ENCODE data around the gene DCAF15.

Gene DCAF15, protein sequence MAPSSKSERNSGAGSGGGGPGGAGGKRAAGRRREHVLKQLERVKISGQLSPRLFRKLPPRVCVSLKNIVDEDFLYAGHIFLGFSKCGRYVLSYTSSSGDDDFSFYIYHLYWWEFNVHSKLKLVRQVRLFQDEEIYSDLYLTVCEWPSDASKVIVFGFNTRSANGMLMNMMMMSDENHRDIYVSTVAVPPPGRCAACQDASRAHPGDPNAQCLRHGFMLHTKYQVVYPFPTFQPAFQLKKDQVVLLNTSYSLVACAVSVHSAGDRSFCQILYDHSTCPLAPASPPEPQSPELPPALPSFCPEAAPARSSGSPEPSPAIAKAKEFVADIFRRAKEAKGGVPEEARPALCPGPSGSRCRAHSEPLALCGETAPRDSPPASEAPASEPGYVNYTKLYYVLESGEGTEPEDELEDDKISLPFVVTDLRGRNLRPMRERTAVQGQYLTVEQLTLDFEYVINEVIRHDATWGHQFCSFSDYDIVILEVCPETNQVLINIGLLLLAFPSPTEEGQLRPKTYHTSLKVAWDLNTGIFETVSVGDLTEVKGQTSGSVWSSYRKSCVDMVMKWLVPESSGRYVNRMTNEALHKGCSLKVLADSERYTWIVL

DNA sequence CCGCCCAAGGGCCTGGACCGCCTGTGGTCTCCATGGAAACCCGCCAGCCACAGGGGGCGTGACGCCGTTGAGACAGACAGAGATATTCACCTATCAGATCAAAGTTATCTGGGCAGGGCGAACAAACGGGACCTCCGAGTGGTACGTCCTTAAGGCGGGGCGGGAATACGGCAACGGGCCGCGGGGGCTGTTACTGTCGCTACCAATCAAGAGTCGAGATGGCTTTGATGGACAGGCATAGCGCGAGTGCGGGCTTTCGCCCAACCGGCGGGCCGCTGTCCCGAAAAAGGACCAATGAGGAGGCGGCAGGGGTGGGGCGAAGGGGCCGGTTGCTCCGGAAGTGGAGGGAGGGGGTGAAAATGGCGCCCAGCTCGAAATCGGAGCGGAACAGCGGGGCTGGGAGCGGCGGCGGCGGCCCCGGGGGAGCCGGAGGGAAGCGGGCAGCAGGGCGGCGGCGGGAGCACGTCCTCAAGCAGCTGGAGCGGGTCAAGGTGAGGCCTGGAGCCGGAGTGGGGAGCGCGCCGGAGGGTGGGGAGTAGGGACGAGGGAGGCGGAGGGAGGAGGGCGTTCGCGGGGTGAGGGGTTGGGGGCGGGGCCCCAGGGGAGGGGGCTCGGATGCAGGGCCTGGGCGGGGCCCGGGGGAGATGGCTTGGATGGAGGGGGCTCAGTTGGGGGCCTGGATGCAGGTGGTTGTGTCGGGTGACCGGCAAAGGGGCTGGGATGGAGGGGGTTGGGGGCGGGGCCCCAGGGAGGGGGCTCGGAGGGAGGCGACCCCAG is at the start of gene DCAF15:
DCAF15 (plus strand) TSS at position 356 of the 777 bp plus-strand sequence; CDS start at position 360, 4 bp downstream.
- in situ Hi-C loops (cut with HindIII; ENCODE audit: low sequenced_read_pairs) = no loop called here
- peak within 1 kb of the TSS; percentile 67 for H3K4me3 ChIP-seq (ENCODE audit: low read depth, low read length)
- TF ChIP-seq, protein P1, sequence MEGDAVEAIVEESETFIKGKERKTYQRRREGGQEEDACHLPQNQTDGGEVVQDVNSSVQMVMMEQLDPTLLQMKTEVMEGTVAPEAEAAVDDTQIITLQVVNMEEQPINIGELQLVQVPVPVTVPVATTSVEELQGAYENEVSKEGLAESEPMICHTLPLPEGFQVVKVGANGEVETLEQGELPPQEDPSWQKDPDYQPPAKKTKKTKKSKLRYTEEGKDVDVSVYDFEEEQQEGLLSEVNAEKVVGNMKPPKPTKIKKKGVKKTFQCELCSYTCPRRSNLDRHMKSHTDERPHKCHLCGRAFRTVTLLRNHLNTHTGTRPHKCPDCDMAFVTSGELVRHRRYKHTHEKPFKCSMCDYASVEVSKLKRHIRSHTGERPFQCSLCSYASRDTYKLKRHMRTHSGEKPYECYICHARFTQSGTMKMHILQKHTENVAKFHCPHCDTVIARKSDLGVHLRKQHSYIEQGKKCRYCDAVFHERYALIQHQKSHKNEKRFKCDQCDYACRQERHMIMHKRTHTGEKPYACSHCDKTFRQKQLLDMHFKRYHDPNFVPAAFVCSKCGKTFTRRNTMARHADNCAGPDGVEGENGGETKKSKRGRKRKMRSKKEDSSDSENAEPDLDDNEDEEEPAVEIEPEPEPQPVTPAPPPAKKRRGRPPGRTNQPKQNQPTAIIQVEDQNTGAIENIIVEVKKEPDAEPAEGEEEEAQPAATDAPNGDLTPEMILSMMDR (IDR thresholded peaks at IDR 0.05; ENCODE audit: low read depth, low read length, missing control alignments) = no peak
- peak; percentile 99 for DNase-seq (ENCODE audit: low read depth)

DNA sequence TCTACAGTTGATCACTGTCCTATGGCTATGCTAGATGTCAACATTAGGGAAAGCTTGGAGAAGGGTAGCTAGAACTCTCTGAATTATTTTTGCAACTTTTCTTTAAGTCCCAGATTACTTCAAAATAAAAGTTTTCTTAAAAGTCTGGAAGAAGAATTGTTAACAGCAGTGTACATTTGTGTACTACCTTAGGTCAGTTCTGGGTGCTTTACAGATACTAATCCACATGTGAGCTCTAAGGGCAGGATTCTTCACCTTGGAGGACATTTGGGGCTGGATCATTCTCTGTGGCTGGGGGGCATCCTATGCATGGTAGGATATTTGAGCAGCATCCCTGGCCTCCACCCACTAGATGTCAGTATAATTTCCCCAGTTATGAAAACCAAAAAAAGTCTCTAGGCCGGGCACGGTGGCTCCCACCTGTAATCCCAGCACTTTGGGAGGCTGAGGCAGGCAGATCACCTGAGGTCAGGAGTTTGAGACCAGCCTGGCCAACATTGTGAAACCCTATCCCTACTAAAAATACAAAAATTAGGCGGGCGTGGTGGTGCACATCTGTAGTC is 49.2 kb upstream of the DCAF15 start:
- TF ChIP-seq, protein P1 (IDR thresholded peaks at IDR 0.05; ENCODE audit: low read depth, low read length, missing control alignments) = peak; percentile 28
- H3K4me3 ChIP-seq (ENCODE audit: low read depth, low read length) = no peak overlapping the region
- in situ Hi-C loops (cut with HindIII; ENCODE audit: low sequenced_read_pairs) = no loop called here
- DNase-seq (ENCODE audit: low read depth) = no peak

DNA sequence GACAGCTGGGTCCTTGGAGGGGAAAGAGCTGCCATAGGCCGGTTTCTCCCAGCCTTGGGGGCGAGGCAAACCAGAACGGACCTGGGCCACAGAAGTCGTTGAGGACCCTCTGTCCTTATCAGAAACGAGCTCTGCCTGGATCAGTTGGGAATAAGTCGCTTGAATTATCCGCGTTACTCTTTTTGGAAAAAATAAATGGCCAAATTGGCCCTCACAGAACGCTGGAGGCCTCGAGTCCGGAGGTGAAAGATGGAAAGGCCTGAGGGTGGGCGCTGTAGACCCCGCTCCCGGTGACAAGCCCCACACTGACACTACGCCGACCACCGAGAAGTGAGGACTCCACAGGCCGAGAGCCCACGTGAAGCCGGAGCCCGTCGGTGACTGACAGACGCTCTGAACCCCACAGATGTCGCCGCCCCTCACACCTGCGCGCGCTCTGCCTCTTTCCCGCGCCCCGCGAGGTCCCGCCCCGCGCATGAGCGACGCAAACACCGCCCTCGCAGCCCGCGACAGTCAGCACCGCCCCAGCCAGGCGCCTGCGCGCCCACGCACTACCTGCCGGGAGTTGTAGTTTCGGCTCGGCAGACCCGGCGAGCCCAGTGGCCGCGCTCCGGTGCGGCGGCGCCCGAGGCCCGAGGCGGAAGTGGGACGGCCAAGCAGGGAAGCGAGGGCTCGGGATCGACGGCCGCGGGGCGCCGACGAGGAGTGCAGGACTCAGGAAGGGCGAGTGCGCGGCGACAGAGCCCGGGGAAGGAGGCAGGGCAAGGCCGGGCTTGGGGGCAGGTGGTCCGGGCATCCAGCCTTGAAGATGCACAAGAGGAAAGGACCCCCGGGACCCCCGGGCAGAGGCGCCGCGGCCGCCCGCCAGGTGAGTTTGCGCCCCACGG is 46.4 kb upstream of the DCAF15 start, which contains the start of the genes BRME1 and CC2D1A:
BRME1 (minus strand) TSS at position 484 of the 887 bp plus-strand sequence. CDS start 1,225 bp downstream, outside the sequence.
CC2D1A (plus strand) TSS at position 568 of the 887 bp plus-strand sequence; CDS start at position 809, 241 bp downstream.
- peak; percentile 33 for DNase-seq (ENCODE audit: low read depth)
- peak within 1 kb of the TSS; percentile 81 for H3K4me3 ChIP-seq (ENCODE audit: low read depth, low read length)
- in situ Hi-C loops (cut with HindIII; ENCODE audit: low sequenced_read_pairs) = no loop called here
- TF ChIP-seq, protein P1 (IDR thresholded peaks at IDR 0.05; ENCODE audit: low read depth, low read length, missing control alignments) = peak; percentile 3

DNA sequence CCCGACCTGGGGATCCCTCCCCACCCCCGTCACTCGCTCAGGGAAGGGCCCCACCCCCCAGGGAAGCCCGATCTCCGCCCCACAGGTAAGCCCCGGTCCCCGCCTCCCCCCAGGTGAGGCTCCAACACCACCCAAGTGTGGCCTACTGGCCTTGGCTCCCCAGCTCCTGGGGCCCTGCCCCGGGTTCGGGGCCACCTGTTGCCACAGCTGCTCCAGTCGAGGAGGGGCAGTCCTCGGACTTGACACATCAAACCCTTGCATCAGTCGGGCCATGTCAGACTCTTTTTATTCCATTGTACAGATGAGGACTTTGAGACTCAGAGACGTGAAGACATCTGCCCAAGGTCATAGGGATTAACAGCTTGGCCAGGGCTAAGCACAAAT is 45.8 kb upstream of the DCAF15 start:
- H3K4me3 ChIP-seq (ENCODE audit: low read depth, low read length) = peak overlapping the region; percentile 81
- in situ Hi-C loops (cut with HindIII; ENCODE audit: low sequenced_read_pairs) = no loop called here
- DNase-seq (ENCODE audit: low read depth) = no peak
- TF ChIP-seq, protein P1 (IDR thresholded peaks at IDR 0.05; ENCODE audit: low read depth, low read length, missing control alignments) = no peak

DNA sequence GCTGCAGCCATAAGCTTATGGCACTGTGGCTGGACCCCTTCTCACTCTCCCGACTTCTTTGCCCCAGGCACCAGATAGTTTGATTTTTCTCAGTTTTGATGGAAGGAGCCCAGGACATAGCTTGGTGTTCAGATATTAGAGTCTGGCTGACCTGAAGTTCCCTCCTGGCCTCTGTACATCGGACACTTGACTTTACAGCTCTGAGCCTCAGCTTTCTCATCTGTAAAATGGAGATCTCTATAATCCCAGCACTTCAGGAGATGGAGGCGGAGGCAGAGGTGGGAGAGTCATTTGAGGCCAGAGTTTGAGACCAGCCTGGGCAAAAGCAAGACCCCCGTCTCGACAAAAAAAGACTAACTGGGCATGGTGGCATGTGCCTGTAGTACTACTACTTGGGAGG is 45.4 kb upstream of the DCAF15 start:
- TF ChIP-seq, protein P1 (IDR thresholded peaks at IDR 0.05; ENCODE audit: low read depth, low read length, missing control alignments) = no peak
- in situ Hi-C loops (cut with HindIII; ENCODE audit: low sequenced_read_pairs) = no loop called here
- peak overlapping the region; percentile 81 for H3K4me3 ChIP-seq (ENCODE audit: low read depth, low read length)
- DNase-seq (ENCODE audit: low read depth) = no peak
